SK-MEL-5 (cell line): ENCODE measurements around the gene KLHL40. TPM values are rescaled to one million over a fixed set of nuclear protein-coding genes. Genes with fewer than 3 reads are reported as not detected.

ENCODE experiments used
- DNase-seq: peaks from one replicate; pipeline ENCODE4 v3.0.0-alpha.2; 2016; ENCODE audit warnings: low read depth, low spot score
- in situ Hi-C: cut with HindIII; loops from 2 replicates; pipeline ENCODE4 v1.10.0; 2016; ENCODE audit warnings: low sequenced_read_pairs, high pct_unique_total_duplicates, low pct_unique_long_range_greater_than_20kb
- total RNA-seq: library from RNA; depleted of rRNA; stranded (reverse); fragments of >200 nt; shearing (Covaris generic); gene quantifications from 2 replicates; pipeline ENCODE4 v1.2.3, GENCODE V29; 2014

The KLHL40 gene
- total RNA-seq, 1 experiment from 2014 or later, result not detected

GRCh38 chr3:42728056-42728455 lies 42.7 kb downstream of the KLHL40 start:
- in situ Hi-C loops, result no loop called here
- DNase-seq, result no peak

GRCh38 chr3:42728668-42729364 lies 43.5 kb downstream of the KLHL40 start:
- in situ Hi-C loops, result no loop called here
- DNase-seq, result no peak

GRCh38 chr3:42729404-42730145 lies 44.2 kb downstream of the KLHL40 start:
- in situ Hi-C loops, result no loop called here
- no peak for DNase-seq

GRCh38 chr3:42730294-42730693 lies 45.0 kb downstream of the KLHL40 start:
- in situ Hi-C loops, result no loop called here
- DNase-seq, result no peak

- no peak for DNase-seq
- in situ Hi-C loops, result no loop called here
Measured at GRCh38 chr3:42730706-42731420, 45.5 kb downstream of the KLHL40 start.

- in situ Hi-C loops, result no loop called here
- no peak for DNase-seq
Measured at GRCh38 chr3:42731476-42732195, 46.3 kb downstream of the KLHL40 start.

GRCh38 chr3:42732196-42732828 lies 47.0 kb downstream of the KLHL40 start:
- in situ Hi-C loops, result no loop called here
- DNase-seq, result peak; percentile 88

GRCh38 chr3:42732829-42733459 lies 47.6 kb downstream of the KLHL40 start:
- peak; percentile 35 for DNase-seq
- in situ Hi-C loops, result no loop called here

- in situ Hi-C loops, result no loop called here
- DNase-seq, result no peak
Measured at GRCh38 chr3:42733501-42734262, 48.3 kb downstream of the KLHL40 start.

GRCh38 chr3:42734263-42734860 lies 49.0 kb downstream of the KLHL40 start:
- in situ Hi-C loops, result no loop called here
- no peak for DNase-seq

- DNase-seq, result no peak
- in situ Hi-C loops, result no loop called here
Measured at GRCh38 chr3:42735019-42735418, 49.7 kb downstream of the KLHL40 start.

- in situ Hi-C loops, result no loop called here
- DNase-seq, result no peak
Measured at GRCh38 chr3:42735615-42736014, 50.3 kb downstream of the KLHL40 start.

- in situ Hi-C loops, result no loop called here
- no peak for DNase-seq
Measured at GRCh38 chr3:42736081-42736480, 50.7 kb downstream of the KLHL40 start.

- in situ Hi-C loops, result no loop called here
- DNase-seq, result no peak
Measured at GRCh38 chr3:42736531-42736930, 51.2 kb downstream of the KLHL40 start.

- in situ Hi-C loops, result no loop called here
- peak; percentile 62 for DNase-seq
Measured at GRCh38 chr3:42739401-42740158, 54.2 kb downstream of the KLHL40 start.
